Measurements from ENCODE around the gene RASD1.
"Not testable (repeated sequence)": the region's sequence is repeated elsewhere in the genome, so short reads cannot be mapped to it uniquely, and the experiment has no call there.

The RASD1 gene

DNA sequence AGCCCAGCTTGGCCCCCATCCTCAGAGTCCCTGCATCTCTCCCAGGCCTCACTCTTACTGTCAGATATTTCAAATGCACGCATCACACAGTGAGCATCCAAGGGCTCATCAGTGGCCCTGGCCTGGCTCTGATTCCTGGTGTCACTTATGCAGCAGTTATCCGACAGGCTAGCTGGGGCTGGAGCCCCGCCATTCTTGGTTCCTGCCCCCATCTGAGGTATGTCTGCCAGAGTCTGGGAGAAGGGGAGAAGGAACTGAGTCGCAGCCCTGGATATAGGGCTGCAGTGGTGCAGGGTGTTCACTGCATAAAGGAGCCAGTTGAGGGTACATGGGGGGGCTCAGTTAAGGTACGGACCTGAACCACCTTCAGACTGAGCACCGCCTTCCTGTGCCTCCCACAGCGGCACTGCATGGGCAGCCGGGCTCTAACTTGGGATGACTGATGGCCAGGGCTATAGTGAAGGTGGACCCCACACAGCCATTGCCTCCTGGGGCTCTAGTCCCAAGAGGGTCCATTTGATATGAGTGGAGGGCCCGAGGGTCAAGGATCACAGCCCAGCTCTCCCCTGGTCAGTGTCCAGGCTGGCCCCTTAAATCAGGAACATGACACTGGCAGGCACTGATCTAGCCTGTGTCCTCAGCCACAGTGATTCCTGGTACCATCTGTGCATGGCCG lies 1.8 kb upstream of the RASD1 start:
- in situ Hi-C loops (cut with MboI; ENCODE audit: low sequenced_read_pairs): no loop called here

DNA sequence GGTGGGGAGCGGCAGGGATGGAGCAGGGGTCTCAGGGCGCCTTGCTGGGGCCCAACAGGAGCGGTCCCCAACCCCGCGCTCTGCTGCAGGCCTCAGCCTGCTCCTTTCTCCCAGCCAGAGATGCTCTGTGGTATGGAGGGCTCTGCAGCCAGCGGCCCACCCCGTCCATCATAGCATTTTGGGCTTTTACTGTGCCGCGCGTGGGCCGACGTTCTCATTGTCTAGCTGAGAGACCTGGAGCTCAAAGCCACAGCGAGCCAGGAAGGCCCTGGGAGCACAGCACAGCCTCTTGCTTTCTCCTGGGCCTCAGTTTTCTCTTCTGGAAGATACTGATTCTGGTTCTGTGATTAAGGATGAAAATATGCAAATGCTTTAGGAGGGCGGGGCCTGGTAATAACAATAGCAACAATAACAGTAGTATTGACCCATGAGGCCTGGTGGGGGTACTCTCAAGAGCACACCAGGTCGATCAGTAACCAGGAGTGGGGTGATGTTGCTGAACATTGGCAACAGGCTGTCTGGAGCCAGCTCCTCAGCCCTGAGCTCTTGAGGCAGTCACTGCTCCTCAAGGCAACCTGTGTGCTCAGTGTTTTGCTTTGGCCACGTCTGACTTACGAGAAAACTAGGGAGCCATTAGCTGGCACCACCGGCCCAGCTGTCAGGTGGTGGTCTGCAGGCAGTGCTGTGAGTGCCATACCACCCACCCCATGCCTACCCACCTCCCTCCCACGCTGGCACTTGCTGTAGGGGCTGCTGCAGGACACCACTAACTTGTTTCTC lies 1.1 kb upstream of the RASD1 start:
- in situ Hi-C loops (cut with MboI; ENCODE audit: low sequenced_read_pairs): no loop called here

DNA sequence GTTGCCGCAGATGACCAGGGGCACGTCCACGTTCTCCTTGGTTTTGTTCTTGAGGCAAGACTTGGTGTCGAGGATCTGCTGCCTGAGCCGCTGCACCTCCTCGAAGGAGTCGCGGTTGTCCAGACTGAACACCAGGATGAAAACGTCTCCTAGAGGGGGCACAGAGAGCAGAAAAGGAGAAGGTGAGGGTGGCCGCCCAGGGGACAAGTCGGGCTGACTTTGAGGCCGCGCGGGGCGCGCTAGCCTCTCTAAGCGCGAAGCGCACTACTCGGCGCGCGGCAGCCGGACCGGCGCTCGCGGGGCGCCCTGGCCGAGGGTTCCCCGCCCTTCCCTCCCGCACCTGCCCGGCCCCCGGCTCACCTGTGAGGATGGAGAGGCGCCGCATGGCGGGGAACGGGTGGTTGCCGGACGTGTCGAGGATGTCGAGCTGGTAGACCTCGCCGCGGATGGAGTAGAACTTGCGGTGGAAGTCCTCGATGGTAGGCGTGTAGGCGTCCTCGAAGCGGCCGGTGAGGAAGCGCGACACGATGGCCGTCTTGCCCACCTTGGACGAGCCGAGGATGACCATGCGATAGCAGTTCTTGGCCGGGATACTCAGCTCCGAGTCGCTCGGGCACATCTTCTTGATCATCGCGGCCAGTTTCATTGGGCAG lies 533 bp downstream of the RASD1 start:
- in situ Hi-C loops (cut with MboI; ENCODE audit: low sequenced_read_pairs): no loop called here

DNA sequence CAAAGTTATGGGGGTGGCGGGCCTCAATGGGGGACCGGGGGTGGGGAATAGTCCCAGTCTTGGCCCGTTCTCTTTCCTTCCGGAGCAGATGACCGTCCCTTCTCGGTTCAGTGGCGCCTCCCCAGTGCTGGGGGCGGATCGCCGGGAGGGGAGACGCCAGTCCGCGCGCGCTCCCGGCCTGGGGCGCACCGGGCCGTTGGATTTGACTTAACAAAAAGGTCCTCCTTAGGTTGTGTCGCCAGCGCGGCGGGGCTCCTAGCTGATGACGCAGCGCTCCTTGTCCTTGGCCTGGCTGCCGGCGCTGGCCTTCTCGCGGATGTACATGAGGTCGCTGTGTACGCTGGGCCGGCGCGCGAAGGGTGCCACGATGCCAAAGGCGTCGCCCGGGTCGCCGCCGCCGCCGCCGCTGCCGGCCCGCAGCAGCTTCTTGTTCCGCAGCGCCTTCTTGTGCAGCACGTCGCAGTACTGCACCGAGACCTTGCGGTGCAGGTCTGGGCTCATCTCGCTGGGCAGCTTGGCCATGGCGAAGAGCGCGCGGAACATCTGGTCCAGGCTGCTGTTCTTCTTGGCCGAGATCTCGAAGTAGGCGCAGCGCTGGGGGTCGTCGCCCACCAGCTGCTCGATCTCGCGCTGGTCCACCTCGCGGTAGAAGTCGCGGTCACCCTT lies 1.2 kb downstream of the RASD1 start:
- in situ Hi-C loops (cut with MboI; ENCODE audit: low sequenced_read_pairs): no loop called here

DNA sequence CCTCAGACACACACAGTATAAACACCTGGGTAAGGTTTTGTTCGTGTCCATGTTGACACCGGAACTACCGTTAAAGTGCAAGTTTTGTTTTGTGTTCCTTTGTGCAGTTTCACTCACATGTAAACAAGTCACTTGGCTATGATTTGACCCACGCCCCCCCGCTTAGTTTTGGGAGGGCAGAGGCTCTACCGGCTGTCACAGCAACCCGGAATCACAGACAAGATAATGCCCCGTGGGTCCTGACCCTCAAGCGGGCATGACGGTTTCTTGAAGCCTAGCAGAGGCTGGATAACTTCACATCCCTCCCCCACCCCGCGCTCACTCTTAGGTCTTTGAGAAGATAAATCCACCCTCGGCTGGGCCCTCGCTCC lies 1.7 kb downstream of the RASD1 start:
- in situ Hi-C loops (cut with MboI; ENCODE audit: low sequenced_read_pairs): no loop called here

DNA sequence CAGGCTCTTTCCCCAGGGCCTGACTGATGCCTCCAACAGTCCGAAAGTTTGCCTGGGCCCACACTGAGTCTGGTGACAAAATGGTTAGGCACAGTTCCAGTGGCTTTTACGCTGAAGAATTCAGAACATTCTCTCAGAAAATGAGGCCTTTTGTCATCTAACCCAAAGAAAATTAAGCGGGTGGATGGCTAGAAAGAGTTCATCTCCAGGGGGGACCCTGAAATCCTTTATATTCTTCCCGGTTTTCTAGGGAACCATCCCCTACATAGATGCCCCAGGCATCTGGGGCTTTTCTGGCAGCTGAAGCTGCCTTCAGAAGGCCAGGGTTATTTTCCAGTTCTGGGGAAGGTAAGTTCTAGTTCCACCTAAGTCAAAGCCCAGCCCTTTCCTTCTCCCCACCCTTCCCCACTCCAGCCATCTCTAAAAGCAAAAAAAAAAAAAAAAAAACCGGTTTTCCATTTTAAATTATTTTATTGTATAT lies 2.2 kb downstream of the RASD1 start:
- in situ Hi-C loops (cut with MboI; ENCODE audit: low sequenced_read_pairs): no loop called here

DNA sequence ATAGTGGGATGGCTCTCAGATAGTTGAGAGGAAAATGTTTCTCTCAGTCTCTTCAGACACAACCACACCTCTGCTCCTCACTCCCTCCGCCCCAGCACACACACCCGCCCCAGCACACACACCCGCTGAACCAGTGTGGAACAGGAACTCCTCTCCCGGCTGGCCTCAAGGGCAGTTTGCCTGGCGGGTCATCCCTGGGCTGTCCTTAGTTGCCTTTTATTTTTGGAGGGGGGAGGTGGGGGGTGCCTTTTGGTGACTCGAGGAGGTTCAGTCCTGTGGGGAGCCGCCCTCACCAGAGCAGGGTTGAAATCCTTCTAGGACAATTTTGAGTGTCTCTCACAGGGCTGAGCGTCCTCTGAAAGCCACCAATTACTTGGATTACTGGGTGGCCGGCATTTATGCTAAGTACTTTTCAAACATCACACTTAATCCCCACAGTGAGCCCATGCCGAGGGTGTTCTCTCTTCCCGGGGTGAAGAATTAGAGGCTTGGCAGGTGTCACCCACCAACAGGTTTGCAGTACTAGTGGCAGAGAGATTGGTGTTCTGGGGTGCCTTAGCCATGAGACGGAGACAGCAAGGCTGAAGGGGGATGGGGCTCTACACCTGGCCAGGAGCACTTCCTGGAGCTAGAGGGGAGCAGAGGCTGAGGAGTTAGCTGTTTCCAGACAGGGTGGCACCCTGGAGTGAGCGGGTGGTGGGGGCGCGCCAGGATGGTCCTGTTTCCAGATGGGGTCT lies 2.8 kb downstream of the RASD1 start:
- in situ Hi-C loops (cut with MboI; ENCODE audit: low sequenced_read_pairs): no loop called here

DNA sequence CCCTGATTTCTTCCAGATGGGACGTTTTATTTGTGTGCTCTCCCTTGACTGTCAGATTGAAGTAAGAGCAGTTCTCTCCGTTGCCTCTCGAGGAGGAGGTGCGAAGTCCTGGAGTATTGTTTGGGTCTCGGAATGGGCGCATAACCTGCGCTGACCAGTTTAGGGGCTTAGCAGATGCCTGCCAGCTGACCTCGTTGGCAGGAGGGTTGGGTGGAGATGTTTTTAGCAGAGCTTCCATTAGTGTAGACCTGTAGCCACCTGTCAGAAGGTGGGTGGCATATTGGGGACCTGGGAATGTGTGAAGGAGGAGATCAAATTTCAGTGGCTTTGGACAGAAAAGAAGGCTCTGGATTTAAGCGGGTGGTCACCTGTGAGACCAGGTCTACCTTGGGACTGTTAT lies 3.6 kb downstream of the RASD1 start:
- in situ Hi-C loops (cut with MboI; ENCODE audit: low sequenced_read_pairs): no loop called here

DNA sequence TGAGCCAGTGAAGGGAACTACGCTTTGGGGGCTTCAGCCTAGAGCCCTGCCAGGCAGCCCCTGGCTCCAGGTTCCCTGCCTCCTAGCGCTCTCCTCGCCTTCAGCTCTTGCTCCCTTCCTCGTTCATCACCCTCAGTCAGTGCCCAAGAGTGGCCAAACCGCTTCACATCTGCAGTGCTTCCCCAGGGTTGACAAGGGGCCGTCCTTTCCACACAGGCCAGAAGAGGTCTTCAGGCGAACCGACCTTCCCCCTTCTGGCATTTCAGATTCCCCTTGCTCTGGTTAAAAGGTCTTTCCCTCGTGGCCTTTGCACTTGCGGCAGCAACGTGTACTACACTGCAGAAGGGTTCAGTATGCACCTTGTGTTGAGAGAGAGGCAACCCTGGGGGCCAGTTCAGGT lies 4.1 kb downstream of the RASD1 start:
- in situ Hi-C loops (cut with MboI; ENCODE audit: low sequenced_read_pairs): no loop called here

DNA sequence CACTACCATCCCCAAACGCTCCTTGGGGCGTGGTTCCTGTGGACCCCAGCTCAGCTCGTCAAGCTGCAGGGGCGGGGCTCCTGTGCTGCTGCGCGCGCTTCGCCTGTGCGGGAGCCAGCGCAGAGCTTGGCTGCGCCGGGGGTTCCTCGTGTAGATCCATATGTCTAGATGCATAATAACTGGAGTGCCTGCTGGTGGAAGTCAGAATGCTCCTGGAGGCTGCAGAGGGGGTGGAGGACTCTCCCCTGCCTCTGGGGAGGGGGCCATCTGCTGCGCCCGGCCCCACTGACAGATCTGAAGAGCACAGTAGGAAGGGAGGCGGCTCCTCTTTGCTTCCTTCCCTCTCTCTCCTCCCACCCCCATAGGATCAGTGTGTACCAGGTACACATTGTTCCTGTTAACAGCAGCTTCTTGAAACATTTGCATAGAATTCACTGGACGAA lies 4.6 kb downstream of the RASD1 start:
- in situ Hi-C loops (cut with MboI; ENCODE audit: low sequenced_read_pairs): no loop called here

DNA sequence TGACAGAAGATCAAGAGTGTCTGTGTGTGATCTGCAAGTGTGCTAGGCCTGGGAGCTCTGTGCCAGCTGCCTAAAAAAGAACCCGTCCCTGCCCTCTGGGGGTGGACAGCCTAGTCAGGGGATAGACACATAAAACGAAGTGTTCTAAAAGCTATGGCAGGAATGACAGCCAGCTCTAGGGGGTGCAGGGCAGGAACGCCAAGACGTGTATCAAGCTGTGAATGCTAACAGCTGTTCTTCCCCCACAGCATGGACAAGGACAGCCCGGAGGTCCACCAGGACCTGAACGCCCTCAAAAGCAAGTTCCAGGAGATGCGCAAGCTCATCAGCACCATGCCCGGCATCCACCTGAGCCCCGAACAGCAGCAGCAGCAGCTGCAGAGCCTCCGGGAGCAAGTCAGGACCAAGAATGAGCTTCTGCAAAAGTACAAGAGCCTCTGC lies 5.1 kb downstream of the RASD1 start:
- in situ Hi-C loops (cut with MboI; ENCODE audit: low sequenced_read_pairs): no loop called here

DNA sequence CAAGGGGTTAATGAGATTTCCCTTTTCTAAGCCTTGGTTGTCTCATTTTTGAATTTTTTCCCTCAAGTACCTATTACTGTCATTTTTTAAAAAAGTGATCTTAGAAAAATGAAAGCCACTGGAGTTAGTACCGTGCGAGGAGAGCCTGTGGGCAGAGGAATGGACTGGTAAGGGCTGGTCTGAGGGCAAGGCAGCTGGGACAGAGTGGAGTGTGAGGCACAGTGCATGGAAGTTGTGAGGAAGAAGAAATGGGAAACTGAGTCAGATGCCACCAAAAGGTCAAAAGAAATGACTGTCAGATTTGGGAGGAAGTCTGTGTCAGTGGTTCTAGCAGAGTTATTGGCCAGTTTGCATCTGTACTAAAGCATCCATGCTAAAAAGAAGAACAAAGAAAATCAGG lies 8.2 kb downstream of the RASD1 start:
- in situ Hi-C loops (cut with MboI; ENCODE audit: low sequenced_read_pairs): no loop called here

DNA sequence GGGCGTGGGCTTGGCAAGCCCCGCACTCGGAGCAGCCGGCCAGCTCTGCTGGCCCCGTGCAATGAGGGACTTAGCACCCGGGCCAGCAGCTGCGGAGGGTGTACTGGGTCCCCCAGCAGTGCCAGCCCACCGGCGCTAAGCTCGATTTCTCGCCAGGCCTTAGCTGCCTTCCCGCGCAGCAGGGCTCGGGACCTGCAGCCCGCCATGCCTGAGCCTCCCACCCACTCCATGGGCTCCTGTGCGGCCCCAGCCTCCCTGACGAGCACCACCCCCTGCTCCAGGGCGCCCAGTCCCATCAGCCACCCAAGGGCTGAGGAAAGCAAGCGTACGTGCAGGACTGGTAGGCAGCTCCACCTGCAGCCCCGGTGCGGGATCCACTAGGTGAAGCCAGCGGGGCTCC lies 9.8 kb downstream of the RASD1 start:
- in situ Hi-C loops (cut with MboI; ENCODE audit: low sequenced_read_pairs): not testable (repeated sequence)

DNA sequence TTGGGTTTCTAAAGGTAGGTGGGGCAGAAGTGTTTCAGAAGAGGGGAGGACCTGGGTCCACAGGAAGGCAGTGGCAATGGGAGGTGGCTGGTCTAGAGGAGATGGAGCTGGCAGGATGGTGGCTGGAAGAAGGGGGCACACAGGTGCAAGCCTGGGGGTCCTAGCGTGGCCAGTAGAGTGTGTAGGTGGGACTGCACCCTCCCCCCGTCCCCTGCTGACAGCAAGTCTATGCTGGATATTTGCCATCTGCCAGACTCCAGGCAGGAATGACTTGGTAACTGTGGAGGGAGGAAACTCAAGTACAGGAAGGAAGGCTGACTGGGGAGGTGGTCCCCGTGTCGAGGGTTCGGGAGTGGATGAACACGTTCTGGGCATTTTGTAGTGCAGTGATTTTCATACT lies 10.8 kb downstream of the RASD1 start:
- in situ Hi-C loops (cut with MboI; ENCODE audit: low sequenced_read_pairs): no loop called here

DNA sequence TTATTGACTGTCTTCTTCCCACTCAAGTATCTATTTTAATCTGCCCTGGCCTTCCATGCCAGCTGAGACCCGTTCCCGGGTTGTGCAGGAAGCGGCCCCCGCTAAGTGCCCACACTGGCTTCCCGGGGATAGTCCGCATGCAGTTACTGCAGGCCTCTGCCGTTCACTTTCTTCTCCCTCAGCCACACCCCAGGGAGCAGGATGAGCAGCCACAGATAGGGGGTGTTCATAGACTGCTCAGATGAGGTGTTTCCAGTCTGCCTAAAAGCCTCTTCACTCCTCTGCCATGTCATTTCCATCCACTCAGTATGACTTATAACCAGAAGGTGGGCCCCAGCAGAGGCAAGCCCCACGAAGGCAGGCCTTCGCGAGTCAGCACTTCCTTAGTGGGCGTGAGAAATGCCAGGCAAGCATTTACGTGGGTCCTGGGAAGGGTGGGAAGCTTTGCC lies 11.7 kb downstream of the RASD1 start:
- in situ Hi-C loops (cut with MboI; ENCODE audit: low sequenced_read_pairs): no loop called here

DNA sequence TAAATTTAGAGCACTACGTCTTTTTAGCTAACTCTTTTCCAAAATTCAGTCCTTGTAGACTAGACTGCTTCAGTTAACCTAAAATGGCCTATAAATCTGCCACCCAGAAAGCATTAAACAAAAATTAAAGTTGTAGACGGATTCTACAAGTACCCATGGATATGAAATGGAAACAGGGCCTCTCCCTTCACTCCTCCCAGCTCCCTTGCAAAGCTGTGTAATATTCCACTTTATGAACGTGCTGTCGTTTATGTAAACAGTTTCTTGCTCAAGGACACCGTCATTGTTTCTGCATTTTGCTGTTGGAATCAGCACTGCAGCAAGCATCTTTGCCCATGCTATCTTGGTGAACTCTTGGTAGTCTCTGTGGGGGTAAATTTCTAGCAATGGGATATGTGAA lies 14.3 kb downstream of the RASD1 start:
- in situ Hi-C loops (cut with MboI; ENCODE audit: low sequenced_read_pairs): no loop called here

DNA sequence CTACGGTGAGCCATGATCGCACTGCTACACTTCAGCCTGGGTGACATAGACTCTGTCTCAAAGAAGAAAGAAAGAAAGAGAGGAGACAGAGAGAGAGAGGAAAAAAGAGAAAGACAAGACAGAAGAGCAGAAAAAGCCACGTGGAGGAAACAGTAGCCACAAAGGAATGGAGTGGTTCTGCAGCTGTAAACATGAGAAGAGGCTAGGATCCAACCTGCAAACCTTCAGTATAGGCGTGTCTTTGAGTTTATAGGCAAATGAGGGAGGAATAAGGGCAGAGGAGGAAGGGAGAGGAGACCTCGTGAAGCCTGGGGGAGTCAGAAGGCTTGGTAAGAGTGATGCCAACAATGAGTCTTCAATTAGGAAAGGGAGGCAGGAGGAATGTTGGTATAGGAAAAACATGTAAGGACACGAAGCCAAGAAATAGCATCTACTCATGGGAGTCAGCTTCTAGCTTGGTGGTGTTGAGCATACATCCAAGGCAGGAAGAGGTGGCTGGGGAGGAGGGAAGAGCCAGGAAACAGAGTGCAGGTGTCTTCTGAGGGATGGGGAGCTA lies 15.5 kb downstream of the RASD1 start:
- in situ Hi-C loops (cut with MboI; ENCODE audit: low sequenced_read_pairs): no loop called here

DNA sequence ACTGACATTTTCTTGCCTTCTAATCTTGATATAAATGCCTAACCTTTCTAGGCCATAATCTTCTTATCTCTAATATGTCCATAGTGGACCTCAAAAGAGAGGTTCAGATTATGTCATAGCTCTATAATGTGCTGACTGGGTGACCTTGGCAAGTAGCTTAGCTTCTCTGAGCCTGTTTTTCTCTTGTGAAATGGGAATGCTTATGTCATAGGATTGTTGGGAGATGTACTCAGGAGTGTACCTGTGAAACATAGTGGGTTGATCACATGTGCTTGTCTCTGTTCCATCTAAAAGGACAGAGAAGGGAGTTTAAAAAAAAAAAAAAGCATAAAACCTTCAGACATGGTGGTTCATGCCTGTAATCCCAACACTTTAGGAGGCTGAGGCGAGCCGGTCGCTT lies 17.0 kb downstream of the RASD1 start:
- in situ Hi-C loops (cut with MboI; ENCODE audit: low sequenced_read_pairs): no loop called here

DNA sequence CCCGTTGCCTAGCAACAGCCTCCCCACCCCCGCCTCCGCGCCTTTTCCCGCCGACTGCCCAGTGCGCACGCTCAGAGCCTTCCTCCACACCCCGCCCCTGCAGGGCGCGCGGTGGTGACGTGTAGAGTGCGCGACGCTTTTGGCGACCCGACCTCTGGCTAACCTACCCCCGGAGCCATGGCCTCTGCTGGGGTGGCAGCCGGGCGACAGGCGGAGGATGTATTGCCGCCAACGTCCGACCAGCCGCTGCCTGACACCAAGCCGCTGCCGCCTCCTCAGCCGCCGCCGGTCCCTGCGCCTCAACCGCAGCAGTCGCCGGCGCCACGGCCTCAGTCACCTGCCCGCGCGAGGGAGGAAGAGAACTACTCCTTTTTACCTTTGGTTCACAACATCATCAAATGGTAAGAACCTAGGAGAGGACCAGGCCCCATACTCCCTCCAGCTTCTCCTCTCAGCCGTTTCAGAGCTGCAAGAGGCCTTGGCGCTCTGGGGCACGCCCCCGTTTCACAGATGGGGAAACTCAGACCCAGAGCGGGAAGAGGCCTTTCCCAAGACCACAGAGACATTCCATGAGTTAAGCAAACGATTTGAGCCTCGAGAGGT lies 19.2 kb downstream of the RASD1 start, which contains the start of gene MED9:
Gene MED9, plus strand, starts transcription at position 136 of the 603 bp plus-strand sequence. Its CDS starts 42 bp downstream, at position 178.
- in situ Hi-C loops (cut with MboI; ENCODE audit: low sequenced_read_pairs): no loop called here

DNA sequence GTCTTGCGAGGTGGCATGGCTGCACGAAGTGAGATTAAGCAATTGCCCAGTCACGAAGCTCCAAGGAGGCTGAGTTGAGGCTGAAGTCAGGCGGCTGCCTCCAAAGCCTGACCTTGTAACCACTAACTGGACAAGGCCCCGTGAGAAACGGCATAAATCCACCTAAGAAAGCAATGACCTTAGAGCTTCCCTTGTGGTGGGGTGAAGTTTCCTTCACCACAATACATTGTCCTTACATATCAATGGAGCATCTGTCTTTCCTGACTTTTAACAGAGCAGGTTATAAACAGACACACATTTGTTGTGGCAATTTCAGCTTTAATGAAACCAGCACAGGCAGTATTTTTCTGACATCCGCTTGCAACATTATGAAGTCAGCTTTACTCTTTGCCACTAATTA lies 21.9 kb downstream of the RASD1 start:
- in situ Hi-C loops (cut with MboI; ENCODE audit: low sequenced_read_pairs): no loop called here
